Stimulated activated naive CD8-positive, alpha-beta T cell treated with anti-CD3 and anti-CD28 coated beads, Interleukin-15, Interleukin-2, amounts not matched to agents 100 ng/mL and 50 ng/mL, for 24 hours (primary cell): ENCODE measurements around the gene IFNA17.
"Not testable (repeated sequence)": the region's sequence is repeated elsewhere in the genome, so short reads cannot be mapped to it uniquely, and the experiment has no call there.

Experiments
- H3K27ac Mint-ChIP-seq: one replicate; pipeline ENCODE4 v1.8.0; 2021; ENCODE audit warnings: mild to moderate bottlenecking, mixed read lengths
- H3K27me3 Mint-ChIP-seq: one replicate; pipeline ENCODE4 v1.8.0; 2021; ENCODE audit warnings: mixed read lengths
- H3K36me3 Mint-ChIP-seq: one replicate; pipeline ENCODE4 v1.8.0; 2021; ENCODE audit warnings: low read depth, mixed read lengths
- H3K4me1 Mint-ChIP-seq: one replicate; pipeline ENCODE4 v1.8.0; 2021; ENCODE audit warnings: low read depth, mixed read lengths
- H3K4me3 Mint-ChIP-seq: one replicate; pipeline ENCODE4 v1.8.0; 2021; ENCODE audit warnings: mild to moderate bottlenecking, mixed read lengths
- H3K9me3 Mint-ChIP-seq: one replicate; pipeline ENCODE4 v1.8.0; 2021; ENCODE audit warnings: mixed read lengths

Gene IFNA17

DNA sequence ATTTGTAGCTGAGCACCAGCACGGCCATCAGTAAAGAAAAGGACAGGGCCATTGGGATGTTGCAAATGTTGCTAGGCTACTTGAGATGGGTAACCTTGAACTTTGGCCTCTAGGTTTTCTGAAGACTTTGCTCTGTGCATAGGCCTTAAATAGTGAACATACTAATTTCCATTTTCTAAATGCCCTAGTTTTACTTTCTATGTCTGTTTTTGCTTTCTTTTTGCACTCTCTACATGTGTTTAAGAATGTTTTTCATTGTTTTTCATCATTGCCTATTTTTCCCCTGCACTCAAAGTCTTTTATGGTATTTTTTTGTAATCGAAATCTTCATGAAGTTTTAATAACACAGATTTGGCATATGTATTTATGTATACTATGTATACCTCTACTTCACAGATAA, at the start of gene IFNA17:
Gene IFNA17 (minus strand): TSS at position 101 of the 400 bp plus-strand sequence. CDS start 49 bp downstream, at position 52.
- Mint-ChIP-seq H3K4me3 (no peak within 1 kb of the TSS), H3K9me3 (no peaks in the 10 kb centered on the region), H3K27me3 (peaks cover 7% of the 10 kb centered on the region), H3K36me3 (no peaks in the 10 kb centered on the region), H3K27ac (no peak within 1 kb of the TSS), H3K4me1 (no peaks in the 10 kb centered on the region)

DNA sequence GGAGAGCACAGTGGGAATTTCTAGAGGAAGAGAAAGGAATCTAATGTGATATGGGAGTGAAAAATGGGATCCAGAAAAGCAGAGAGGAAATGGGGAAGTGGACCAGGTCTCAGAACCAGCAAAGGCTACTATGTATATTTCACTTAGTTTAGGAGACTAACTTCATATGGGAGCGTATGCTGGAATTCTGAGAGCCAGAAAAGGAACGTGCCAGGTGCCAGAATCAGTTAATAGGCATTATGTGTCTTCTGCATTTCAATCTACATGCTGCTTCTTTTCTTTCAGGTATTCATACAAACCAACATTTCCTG, 40.3 kb upstream of the IFNA17 start:
- Mint-ChIP-seq H3K4me3 (no peak overlapping the region), H3K9me3 (no peaks in the 10 kb centered on the region), H3K4me1 (no peaks in the 10 kb centered on the region), H3K27ac (no peak overlapping the region), H3K36me3 (no peaks in the 10 kb centered on the region), H3K27me3 (peaks cover 50% of the 10 kb centered on the region)

- Mint-ChIP-seq H3K27ac (no peak overlapping the region), H3K9me3 (no peaks in the 10 kb centered on the region), H3K4me1 (no peaks in the 10 kb centered on the region), H3K36me3 (no peaks in the 10 kb centered on the region), H3K4me3 (no peak overlapping the region), H3K27me3 (peaks cover 45% of the 10 kb centered on the region)
Measured at GRCh38 chr9:21267485-21268346, 39.7 kb upstream of the IFNA17 start.

DNA sequence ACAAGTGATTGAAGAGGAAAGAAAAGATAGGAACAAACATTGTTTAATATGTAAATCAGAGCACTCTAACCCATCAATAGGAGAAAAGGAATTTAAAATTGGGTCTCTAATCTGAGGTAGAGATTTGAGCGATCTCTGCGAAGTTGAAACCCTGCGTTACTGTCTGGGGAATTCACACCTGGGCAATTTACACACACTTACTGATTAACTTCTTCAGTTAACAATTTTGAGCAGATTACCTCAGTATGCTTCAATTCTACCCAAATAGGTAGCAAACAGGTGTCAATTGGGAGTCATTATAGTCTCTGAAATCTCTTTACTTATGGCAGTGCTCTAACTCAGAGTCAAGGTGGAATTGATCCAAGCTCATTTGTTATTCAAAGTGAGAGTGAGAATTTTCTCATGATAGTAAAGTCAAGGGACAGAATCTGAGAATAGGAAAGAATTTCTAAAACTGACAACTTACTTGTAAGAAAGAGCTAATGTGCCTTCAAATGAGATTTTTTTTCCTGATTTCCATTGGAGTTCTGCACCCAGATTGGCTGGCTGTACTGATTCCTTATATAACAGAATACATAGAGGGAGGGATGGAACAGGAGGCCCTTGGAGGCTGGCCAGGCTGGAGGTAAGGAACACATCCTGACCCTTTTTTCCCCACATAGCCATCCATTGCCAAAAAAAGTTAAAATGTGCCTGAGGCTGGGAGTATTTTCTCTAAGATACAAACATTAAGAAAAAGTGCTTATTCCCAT, 38.9 kb upstream of the IFNA17 start:
- H3K9me3 Mint-ChIP-seq = no peaks in the 10 kb centered on the region
- no peak overlapping the region for H3K4me3 Mint-ChIP-seq
- H3K27me3 Mint-ChIP-seq = peaks cover 41% of the 10 kb centered on the region
- no peaks in the 10 kb centered on the region for H3K4me1 Mint-ChIP-seq
- H3K27ac Mint-ChIP-seq = no peak overlapping the region
- no peaks in the 10 kb centered on the region for H3K36me3 Mint-ChIP-seq

DNA sequence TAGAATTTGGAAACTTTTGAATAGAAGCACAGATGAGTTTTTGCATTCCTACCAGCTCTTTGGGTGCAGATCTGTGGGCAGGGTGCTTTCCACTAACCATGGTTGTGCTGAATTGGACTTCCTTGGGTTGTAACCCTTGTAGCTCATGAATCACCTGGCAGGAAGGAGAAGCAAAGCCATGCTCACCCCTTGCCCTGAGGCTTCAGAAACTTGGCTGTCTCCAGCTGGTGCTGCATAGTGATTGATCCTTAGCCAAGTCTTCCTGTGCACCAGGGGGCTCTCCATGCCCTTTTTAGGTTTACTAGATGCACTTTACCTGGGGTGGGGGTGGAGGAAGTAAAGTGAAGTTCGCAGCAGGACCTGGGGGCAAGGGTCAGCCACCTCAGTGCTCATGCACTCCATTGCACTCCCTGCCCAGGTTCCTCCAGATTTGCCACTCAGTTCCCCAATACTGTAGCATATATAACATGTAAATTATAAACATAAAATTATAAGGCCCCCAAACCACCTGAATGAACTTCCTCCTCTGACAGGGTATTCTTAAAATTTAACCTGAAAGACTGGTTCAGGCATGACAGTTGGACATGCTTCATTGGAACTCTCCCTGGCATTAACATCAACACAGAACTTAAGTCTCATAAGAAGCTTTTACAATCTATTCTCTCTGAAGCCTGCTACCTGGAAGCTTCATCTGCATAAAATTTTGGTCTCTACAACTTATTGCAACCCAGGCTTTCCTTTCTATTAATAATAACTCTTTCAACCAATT, 37.6 kb upstream of the IFNA17 start:
- peaks cover 34% of the 10 kb centered on the region for H3K27me3 Mint-ChIP-seq
- H3K36me3 Mint-ChIP-seq = no peaks in the 10 kb centered on the region
- no peaks in the 10 kb centered on the region for H3K4me1 Mint-ChIP-seq
- no peaks in the 10 kb centered on the region for H3K9me3 Mint-ChIP-seq
- no peak overlapping the region for H3K27ac Mint-ChIP-seq
- no peak overlapping the region for H3K4me3 Mint-ChIP-seq

GRCh38 chr9:21255538-21256212, 27.7 kb upstream of the IFNA17 start:
- H3K4me3 Mint-ChIP-seq = no peak overlapping the region
- H3K36me3 Mint-ChIP-seq = no peaks in the 10 kb centered on the region
- H3K27ac Mint-ChIP-seq = no peak overlapping the region
- peaks cover 5% of the 10 kb centered on the region for H3K4me1 Mint-ChIP-seq
- no peaks in the 10 kb centered on the region for H3K9me3 Mint-ChIP-seq
- peaks cover 4% of the 10 kb centered on the region for H3K27me3 Mint-ChIP-seq

- H3K27me3 Mint-ChIP-seq = peaks cover 16% of the 10 kb centered on the region
Measured at GRCh38 chr9:21252721-21253547, 24.9 kb upstream of the IFNA17 start.

GRCh38 chr9:21251638-21252037, 23.6 kb upstream of the IFNA17 start:
- peaks cover 5% of the 10 kb centered on the region for H3K4me1 Mint-ChIP-seq
- no peak overlapping the region for H3K27ac Mint-ChIP-seq
- no peaks in the 10 kb centered on the region for H3K9me3 Mint-ChIP-seq
- peaks cover 16% of the 10 kb centered on the region for H3K27me3 Mint-ChIP-seq
- H3K36me3 Mint-ChIP-seq = no peaks in the 10 kb centered on the region
- no peak overlapping the region for H3K4me3 Mint-ChIP-seq

More at GRCh38 chr9:21252721-21253547, 24.9 kb upstream of the IFNA17 start:
- no peak overlapping the region for H3K27ac Mint-ChIP-seq
- H3K4me1 Mint-ChIP-seq = peaks cover 5% of the 10 kb centered on the region
- H3K9me3 Mint-ChIP-seq = no peaks in the 10 kb centered on the region
- no peak overlapping the region for H3K4me3 Mint-ChIP-seq
- H3K36me3 Mint-ChIP-seq = no peaks in the 10 kb centered on the region

DNA sequence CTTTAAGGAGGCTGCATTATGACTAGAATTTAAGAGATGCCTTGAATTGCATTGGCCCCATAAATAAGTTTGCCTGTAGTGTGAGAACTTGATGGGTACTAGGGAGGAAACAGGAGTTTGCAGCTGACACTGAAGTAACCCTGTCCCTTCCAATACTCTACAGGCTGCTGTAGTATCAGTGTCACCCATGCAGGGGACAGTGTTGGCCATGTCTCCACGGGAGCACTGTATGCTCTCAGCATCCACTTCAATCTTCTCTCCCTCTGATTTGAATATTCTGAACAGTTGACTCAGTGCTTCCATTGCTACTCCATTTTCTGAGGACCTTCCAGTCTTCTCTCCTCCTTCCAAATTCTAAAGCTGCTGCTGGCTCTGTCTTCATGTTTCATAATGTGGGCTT, 23.2 kb upstream of the IFNA17 start:
- Mint-ChIP-seq H3K36me3 (no peaks in the 10 kb centered on the region), H3K9me3 (no peaks in the 10 kb centered on the region), H3K4me3 (no peak overlapping the region), H3K4me1 (peaks cover 5% of the 10 kb centered on the region), H3K27me3 (peaks cover 16% of the 10 kb centered on the region), H3K27ac (no peak overlapping the region)

GRCh38 chr9:21244836-21245235, 16.8 kb upstream of the IFNA17 start:
- Mint-ChIP-seq H3K9me3 (no peaks in the 10 kb centered on the region), H3K4me3 (no peak overlapping the region), H3K27ac (no peak overlapping the region), H3K27me3 (peaks cover 20% of the 10 kb centered on the region), H3K4me1 (no peaks in the 10 kb centered on the region), H3K36me3 (no peaks in the 10 kb centered on the region)

GRCh38 chr9:21239911-21240310, 11.9 kb upstream of the IFNA17 start, which contains the start of gene IFNA14:
Gene IFNA14, minus strand, starts transcription at chr9:21240005. Its CDS starts 70 bp downstream, at chr9:21239935.
- Mint-ChIP-seq H3K27me3 (peaks cover 14% of the 10 kb centered on the region), H3K27ac (no peak within 1 kb of the TSS), H3K36me3 (no peaks in the 10 kb centered on the region), H3K4me3 (no peak within 1 kb of the TSS), H3K4me1 (peaks cover 11% of the 10 kb centered on the region), H3K9me3 (no peaks in the 10 kb centered on the region)

- not testable (repeated sequence) for H3K27ac Mint-ChIP-seq, H3K36me3 Mint-ChIP-seq, H3K27me3 Mint-ChIP-seq, H3K9me3 Mint-ChIP-seq, H3K4me3 Mint-ChIP-seq
- peaks cover 11% of the 10 kb centered on the region for H3K4me1 Mint-ChIP-seq
Measured at GRCh38 chr9:21236360-21236714, 8.3 kb upstream of the IFNA17 start.

GRCh38 chr9:21235468-21236359, 7.7 kb upstream of the IFNA17 start:
- not testable (repeated sequence) for H3K36me3 Mint-ChIP-seq, H3K9me3 Mint-ChIP-seq, H3K27me3 Mint-ChIP-seq, H3K27ac Mint-ChIP-seq
- peaks cover 11% of the 10 kb centered on the region for H3K4me1 Mint-ChIP-seq
- H3K4me3 Mint-ChIP-seq = peak overlapping the region; percentile 0
